Measurements from ENCODE around the gene RFNG. TPM values are rescaled to one million over a fixed set of nuclear protein-coding genes. Genes with fewer than 3 reads are reported as not detected.

RFNG gene
- total RNA-seq, 2 donors from 2014 or later: 21.4 to 25.3 TPM

DNA sequence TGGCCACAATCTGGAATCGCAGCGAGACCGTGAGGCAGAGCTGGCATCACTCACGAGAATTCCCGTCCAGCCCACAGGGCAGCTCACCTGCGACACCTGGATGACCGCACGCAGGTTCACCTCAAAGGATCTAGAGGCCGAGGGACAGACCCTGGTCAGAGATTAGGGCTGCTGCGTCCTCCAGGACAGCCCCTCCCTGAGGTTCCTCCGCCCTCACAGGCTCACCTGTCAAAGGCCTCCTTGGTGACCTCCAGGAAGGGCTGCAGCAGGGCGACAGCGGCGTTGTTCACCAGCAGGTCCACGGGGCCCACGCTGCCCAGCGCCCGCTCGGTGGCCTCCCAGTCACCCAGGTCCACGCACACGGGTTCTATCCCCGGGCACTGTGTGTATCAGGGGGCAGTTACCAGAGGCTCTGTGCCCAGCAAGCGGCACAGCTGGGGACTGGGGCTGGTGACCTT lies 14.9 kb downstream of the RFNG start:
- TF ChIP-seq, protein P1, sequence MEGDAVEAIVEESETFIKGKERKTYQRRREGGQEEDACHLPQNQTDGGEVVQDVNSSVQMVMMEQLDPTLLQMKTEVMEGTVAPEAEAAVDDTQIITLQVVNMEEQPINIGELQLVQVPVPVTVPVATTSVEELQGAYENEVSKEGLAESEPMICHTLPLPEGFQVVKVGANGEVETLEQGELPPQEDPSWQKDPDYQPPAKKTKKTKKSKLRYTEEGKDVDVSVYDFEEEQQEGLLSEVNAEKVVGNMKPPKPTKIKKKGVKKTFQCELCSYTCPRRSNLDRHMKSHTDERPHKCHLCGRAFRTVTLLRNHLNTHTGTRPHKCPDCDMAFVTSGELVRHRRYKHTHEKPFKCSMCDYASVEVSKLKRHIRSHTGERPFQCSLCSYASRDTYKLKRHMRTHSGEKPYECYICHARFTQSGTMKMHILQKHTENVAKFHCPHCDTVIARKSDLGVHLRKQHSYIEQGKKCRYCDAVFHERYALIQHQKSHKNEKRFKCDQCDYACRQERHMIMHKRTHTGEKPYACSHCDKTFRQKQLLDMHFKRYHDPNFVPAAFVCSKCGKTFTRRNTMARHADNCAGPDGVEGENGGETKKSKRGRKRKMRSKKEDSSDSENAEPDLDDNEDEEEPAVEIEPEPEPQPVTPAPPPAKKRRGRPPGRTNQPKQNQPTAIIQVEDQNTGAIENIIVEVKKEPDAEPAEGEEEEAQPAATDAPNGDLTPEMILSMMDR (IDR thresholded peaks at IDR 0.05): no peak
- peak overlapping the region; percentile 68 to 71 for H3K4me3 ChIP-seq
- DNase-seq (ENCODE audit: low spot score): no peak

DNA sequence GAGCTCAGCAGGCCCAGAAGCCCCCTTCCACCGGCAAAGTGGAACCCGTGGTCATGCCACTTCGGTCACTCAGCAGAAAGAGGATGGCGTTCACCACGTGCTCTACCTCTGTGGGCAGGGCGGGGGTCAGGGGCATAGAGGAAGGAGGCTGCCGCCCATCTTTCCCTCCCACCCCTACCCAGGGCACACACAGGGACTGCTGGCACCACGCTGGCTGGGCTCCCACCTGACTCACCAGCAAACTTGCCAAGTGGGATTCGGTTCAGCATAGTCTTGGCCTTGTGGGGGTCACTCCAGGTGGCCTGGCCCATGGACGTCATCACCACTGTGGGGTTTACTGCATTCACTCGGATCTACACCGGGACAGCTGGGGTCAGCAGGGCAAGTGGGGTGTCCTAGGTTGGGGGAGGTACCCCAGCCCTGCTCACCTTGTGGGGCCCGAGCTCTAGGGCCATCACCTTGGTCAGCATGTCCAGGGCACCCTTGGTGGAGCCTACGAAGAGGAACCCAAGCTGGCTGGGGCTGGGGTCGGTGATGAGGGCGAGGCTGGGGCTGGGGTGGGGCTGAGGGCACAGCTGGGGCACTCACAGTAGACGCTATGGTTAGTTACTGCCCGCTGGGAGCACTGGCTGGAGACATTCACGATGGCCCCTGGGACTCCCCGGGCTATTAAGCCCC lies 15.5 kb downstream of the RFNG start:
- Histone ChIP-seq H3K9me3 (no peaks in the 10 kb centered on the region), H3K4me3 (peak overlapping the region; percentile 68 to 71), H3K36me3 (no peaks in the 10 kb centered on the region), H3K4me1 (peaks cover 0 to 25% of the 10 kb centered on the region in 2 donors), H3K27me3 (no peaks in the 10 kb centered on the region), H3K27ac (peak overlapping the region; percentile 94 to 98)
- TF ChIP-seq, protein P1 (IDR thresholded peaks at IDR 0.05): no peak
- no peak for DNase-seq (ENCODE audit: low spot score)

More for the DNA sequence above, 14.9 kb downstream of the RFNG start:
- H3K27ac ChIP-seq: peak overlapping the region; percentile 94 to 98
- no peaks in the 10 kb centered on the region for H3K27me3 ChIP-seq
- peaks cover 0 to 24% of the 10 kb centered on the region in 2 donors for H3K4me1 ChIP-seq
- H3K9me3 ChIP-seq: no peaks in the 10 kb centered on the region
- no peaks in the 10 kb centered on the region for H3K36me3 ChIP-seq

DNA sequence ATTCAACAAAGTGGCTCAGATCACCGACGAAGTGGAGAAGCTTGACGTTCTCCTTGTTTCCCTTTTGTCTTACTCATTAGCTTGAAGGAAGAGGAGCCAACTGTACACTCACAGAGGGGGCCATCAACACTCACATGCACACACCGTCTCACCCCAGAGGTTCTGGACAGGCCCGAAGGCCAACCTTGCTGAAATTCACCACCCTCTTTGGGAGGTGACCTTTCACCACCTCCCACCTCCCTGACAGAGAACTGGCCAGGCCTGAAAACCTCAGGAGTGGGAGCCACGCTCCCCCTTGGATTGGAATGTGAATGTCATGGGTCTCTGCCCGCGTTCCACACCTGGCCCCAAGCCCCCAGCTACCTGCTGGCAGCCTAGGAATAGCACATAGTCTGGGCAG lies 16.1 kb downstream of the RFNG start:
- no peak for DNase-seq (ENCODE audit: low spot score)

DNA sequence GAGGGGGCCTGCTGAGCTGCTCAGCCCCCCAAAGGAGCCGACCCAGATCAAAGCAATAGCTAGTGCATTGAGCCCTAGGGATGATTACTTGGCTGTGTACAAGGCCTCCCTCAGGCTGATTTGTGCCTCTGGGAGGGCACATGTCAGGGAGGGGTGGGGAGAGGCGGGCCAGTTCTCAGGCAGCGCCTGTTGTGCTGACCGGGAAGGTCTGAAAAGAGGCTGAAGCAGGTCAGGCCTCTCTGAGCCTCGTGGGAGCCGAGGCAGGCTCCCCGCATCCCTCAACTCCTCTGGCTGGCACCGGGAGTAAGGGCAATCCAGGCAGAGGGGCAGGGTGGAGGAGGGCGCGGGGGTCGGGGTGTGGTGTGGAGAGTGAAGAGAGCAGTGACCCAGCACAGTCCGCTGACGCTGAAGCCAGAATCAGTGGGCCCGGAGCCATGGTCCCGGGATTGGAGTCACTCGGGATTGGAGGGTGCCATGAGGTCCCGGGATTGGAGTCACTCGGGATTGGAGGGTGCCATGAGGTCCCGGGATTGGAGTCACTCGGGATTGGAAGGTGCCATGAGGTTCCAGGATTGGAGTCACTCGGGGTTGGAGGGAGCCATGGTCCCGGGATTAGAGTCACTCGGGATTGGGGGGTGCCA lies 17.1 kb downstream of the RFNG start:
- no peak for DNase-seq (ENCODE audit: low spot score)
- Histone ChIP-seq H3K4me3 (no peak overlapping the region), H3K27me3 (no peaks in the 10 kb centered on the region), H3K27ac (no peak overlapping the region), H3K4me1 (peaks cover 0 to 38% of the 10 kb centered on the region in 2 donors), H3K9me3 (no peaks in the 10 kb centered on the region), H3K36me3 (no peaks in the 10 kb centered on the region)
- TF ChIP-seq, protein P1 (IDR thresholded peaks at IDR 0.05): no peak

More for the DNA sequence above, 16.1 kb downstream of the RFNG start:
- TF ChIP-seq, protein P1 (IDR thresholded peaks at IDR 0.05): no peak
- no peak overlapping the region for H3K27ac ChIP-seq
- H3K4me1 ChIP-seq: peaks cover 0 to 31% of the 10 kb centered on the region in 2 donors
- no peaks in the 10 kb centered on the region for H3K9me3 ChIP-seq
- H3K27me3 ChIP-seq: no peaks in the 10 kb centered on the region
- no peak overlapping the region for H3K4me3 ChIP-seq
- H3K36me3 ChIP-seq: no peaks in the 10 kb centered on the region

DNA sequence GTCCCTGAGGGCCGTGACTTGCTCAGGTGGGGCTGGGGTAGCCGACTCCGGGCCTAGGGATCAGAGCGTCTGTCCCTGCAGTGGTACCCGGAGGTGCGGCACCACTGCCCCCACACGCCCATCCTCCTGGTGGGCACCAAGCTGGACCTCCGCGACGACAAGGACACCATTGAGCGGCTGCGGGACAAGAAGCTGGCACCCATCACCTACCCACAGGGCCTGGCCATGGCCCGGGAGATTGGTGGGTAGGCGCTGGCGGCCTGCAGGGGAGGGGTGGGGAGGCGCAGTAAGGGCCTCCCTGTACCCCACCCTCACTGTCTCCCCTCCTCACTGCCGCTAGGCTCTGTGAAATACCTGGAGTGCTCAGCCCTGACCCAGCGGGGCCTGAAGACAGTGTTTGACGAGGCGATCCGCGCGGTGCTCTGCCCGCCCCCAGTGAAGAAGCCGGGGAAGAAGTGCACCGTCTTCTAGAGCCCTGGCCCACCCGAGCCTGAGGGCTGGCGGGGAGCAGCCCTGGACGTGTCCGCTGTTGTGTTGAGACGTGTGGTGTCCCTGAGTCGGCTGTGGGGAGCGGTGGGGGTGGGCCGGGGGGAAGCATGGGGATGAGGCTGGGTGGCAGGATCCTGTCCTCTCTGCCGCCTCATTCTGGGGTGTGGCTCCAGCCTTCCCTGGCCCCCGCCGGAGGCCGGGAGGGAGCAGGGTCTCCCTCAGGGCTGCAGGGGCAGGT lies 18.1 kb downstream of the RFNG start:
- no peak overlapping the region for H3K27ac ChIP-seq
- peaks cover 0 to 38% of the 10 kb centered on the region in 2 donors for H3K4me1 ChIP-seq
- TF ChIP-seq, protein P1 (IDR thresholded peaks at IDR 0.05): no peak

More for the DNA sequence above, 18.1 kb downstream of the RFNG start:
- Histone ChIP-seq H3K9me3 (no peaks in the 10 kb centered on the region), H3K36me3 (no peaks in the 10 kb centered on the region), H3K4me3 (no peak overlapping the region), H3K27me3 (no peaks in the 10 kb centered on the region)
- DNase-seq (ENCODE audit: low spot score): no peak

All from right atrium auricular region (tissue), 2 donors.